ENCODE results near the gene PIK3CB.

DNA sequence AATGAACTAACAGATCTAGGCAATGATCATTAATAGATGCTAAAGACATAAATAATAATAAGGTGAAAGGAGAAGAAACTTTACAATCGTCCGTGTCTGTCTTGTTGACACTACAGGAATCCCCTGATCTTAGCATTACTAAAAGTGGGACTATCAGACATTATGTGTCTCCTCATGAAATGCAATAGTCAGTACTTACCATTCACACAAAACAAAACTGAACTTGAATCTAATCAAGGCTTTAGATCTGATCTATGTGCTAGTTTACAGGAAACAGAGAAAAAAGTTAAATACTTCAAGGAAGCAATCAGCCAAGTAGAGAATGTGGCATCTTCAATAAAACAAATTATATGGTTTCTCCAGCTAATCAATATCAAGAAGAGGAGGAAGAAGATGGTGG lies 73.7 kb downstream of the PIK3CB start:
- TF ChIP-seq, protein P1, sequence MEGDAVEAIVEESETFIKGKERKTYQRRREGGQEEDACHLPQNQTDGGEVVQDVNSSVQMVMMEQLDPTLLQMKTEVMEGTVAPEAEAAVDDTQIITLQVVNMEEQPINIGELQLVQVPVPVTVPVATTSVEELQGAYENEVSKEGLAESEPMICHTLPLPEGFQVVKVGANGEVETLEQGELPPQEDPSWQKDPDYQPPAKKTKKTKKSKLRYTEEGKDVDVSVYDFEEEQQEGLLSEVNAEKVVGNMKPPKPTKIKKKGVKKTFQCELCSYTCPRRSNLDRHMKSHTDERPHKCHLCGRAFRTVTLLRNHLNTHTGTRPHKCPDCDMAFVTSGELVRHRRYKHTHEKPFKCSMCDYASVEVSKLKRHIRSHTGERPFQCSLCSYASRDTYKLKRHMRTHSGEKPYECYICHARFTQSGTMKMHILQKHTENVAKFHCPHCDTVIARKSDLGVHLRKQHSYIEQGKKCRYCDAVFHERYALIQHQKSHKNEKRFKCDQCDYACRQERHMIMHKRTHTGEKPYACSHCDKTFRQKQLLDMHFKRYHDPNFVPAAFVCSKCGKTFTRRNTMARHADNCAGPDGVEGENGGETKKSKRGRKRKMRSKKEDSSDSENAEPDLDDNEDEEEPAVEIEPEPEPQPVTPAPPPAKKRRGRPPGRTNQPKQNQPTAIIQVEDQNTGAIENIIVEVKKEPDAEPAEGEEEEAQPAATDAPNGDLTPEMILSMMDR (IDR thresholded peaks at IDR 0.05 in 4 of 5, conservative IDR thresholded peaks at IDR 0.05 in 1 of 5) = no peak
- no peak for TF ChIP-seq POLR2A (IDR thresholded peaks at IDR 0.05)
